Uterus (tissue), 4 donors: ENCODE results near the gene FHL1. TPM values are rescaled to one million over a fixed set of nuclear protein-coding genes. Genes with fewer than 3 reads are reported as not detected.
A peak's percentile ranks its signal among the peaks of the same experiment; 100 is the strongest.

Experiments used
- DNase-seq, 2 donors: peaks; one replicate each; pipeline ENCODE4 v3.0.0-alpha.2; 2019 to 2020
- H3K27ac ChIP-seq, 2 donors: fragments of 200-600 bp; sonication (generic); 1 replicate in 1 of 2; 2 replicates in 1 of 2; pipeline ENCODE4 v1.5.1; 2016 to 2018
- H3K27me3 ChIP-seq, 2 donors: fragments of 200-600 bp; sonication (generic); one replicate each; pipeline ENCODE4 v1.5.1; 2018 to 2019; ENCODE audit warnings: control low read depth in 1 of 2
- H3K36me3 ChIP-seq, 2 donors: fragments of 200-600 bp; sonication (generic); one replicate each; pipeline ENCODE4 v1.5.1; 2019; ENCODE audit warnings: control low read depth in 1 of 2
- H3K4me1 ChIP-seq, 2 donors: fragments of 200-600 bp; sonication (generic); one replicate each; pipeline ENCODE4 v1.5.1; 2018 to 2019; ENCODE audit warnings: control low read depth in 1 of 2
- H3K4me3 ChIP-seq, 2 donors: fragments of 200-600 bp; sonication (generic); 1 replicate in 1 of 2; 2 replicates in 1 of 2; pipeline ENCODE4 v1.5.1; 2018 to 2019; ENCODE audit warnings: mild to moderate bottlenecking in 1 of 2
- H3K9me3 ChIP-seq, 2 donors: fragments of 200-600 bp; sonication (generic); one replicate each; pipeline ENCODE4 v1.5.1; 2019; ENCODE audit warnings: control low read depth in 1 of 2
- CTCF ChIP-seq, 4 experiments: fragments of 200-600 bp in 2 of 4; fragments of 450-650 bp in 2 of 4; sonication (generic) in 2 of 4; IDR thresholded peaks; one replicate each; pipeline ENCODE4 v1.5.1; 2016 to 2019; ENCODE audit warnings: antibody characterized with exemption in 4 of 4, mild to moderate bottlenecking in 2 of 4, moderate library complexity in 1 of 4
- POLR2A ChIP-seq, 2 donors: fragments of 450-650 bp; IDR thresholded peaks; one replicate each; pipeline ENCODE4 v1.6.1; 2016; ENCODE audit warnings: antibody characterized with exemption in 2 of 2, mild to moderate bottlenecking in 1 of 2, moderate library complexity in 1 of 2
- intact Hi-C: fragments of 100-400 bp; cut with DNase I; formaldehyde crosslinking; loops from one replicate; pipeline ENCODE4 v1.15.1; 2023; ENCODE audit warnings: low total_unique reads
- total RNA-seq, 4 donors: library from RNA; depleted of rRNA in 3 of 4; stranded (reverse); fragments of >200 nt in 3 of 4; gene quantifications; one replicate each; pipeline versions ENCODE4 v1.1.0 to v1.2.4, GENCODE V29; 2014 to 2023
- donor health status: DM: yes; HTN: yes; CAD: no.

FHL1 gene
- total RNA-seq, 4 donors from 2014 or later, result 279 to 745 (median 469) TPM

- Histone ChIP-seq H3K27ac (peak overlapping the region in 1 of 2 donors; percentile 26), H3K27me3 (no peaks in the 10 kb centered on the region), H3K4me1 (no peaks in the 10 kb centered on the region), H3K4me3 (no peak overlapping the region), H3K9me3 (no peaks in the 10 kb centered on the region), H3K36me3 (no peaks in the 10 kb centered on the region)
- TF ChIP-seq POLR2A (IDR thresholded peaks at IDR 0.05) (no peak), CTCF (IDR thresholded peaks at IDR 0.05) (no peak)
- intact Hi-C loops, result loop anchor here (10.0 kb wide), 1 partner anchor 190 kb away; no protein-coding TSS in a partner anchor
- DNase-seq, result no peak
Observed at GRCh38 chrX:136214551-136214950, 67.2 kb downstream of the FHL1 start.

GRCh38 chrX:136215559-136215958 lies 68.2 kb downstream of the FHL1 start:
- H3K9me3 ChIP-seq, result no peaks in the 10 kb centered on the region
- TF ChIP-seq CTCF (IDR thresholded peaks at IDR 0.05), result no peak
- no peak for TF ChIP-seq POLR2A (IDR thresholded peaks at IDR 0.05)
- no peaks in the 10 kb centered on the region for H3K4me1 ChIP-seq
- no peak for DNase-seq
- no peaks in the 10 kb centered on the region for H3K27me3 ChIP-seq
- intact Hi-C loops, result loop anchor here (10.0 kb wide), 1 partner anchor 191 kb away; no protein-coding TSS in a partner anchor
- no peak overlapping the region for H3K27ac ChIP-seq
- no peak overlapping the region for H3K4me3 ChIP-seq
- no peaks in the 10 kb centered on the region for H3K36me3 ChIP-seq

- intact Hi-C loops, result loop anchor here (10.0 kb wide), 1 partner anchor 195 kb away; no protein-coding TSS in a partner anchor
- no peak for TF ChIP-seq POLR2A (IDR thresholded peaks at IDR 0.05)
- no peak for TF ChIP-seq CTCF (IDR thresholded peaks at IDR 0.05)
- H3K4me1 ChIP-seq, result no peaks in the 10 kb centered on the region
- no peaks in the 10 kb centered on the region for H3K36me3 ChIP-seq
- no peak overlapping the region for H3K4me3 ChIP-seq
- DNase-seq, result no peak
- no peaks in the 10 kb centered on the region for H3K9me3 ChIP-seq
- no peak overlapping the region for H3K27ac ChIP-seq
- no peaks in the 10 kb centered on the region for H3K27me3 ChIP-seq
Observed at GRCh38 chrX:136219893-136220292, 72.6 kb downstream of the FHL1 start.

- no peaks in the 10 kb centered on the region for H3K9me3 ChIP-seq
- H3K4me1 ChIP-seq, result no peaks in the 10 kb centered on the region
- H3K36me3 ChIP-seq, result no peaks in the 10 kb centered on the region
- intact Hi-C loops, result no loop called here
- H3K27ac ChIP-seq, result no peak overlapping the region
- no peak overlapping the region for H3K4me3 ChIP-seq
- TF ChIP-seq CTCF (IDR thresholded peaks at IDR 0.05) (no peak), POLR2A (IDR thresholded peaks at IDR 0.05) (no peak)
- DNase-seq, result no peak
- no peaks in the 10 kb centered on the region for H3K27me3 ChIP-seq
Observed at GRCh38 chrX:136220540-136220939, 73.2 kb downstream of the FHL1 start.

GRCh38 chrX:136220951-136221350 lies 73.6 kb downstream of the FHL1 start:
- Histone ChIP-seq H3K27me3 (no peaks in the 10 kb centered on the region), H3K9me3 (no peaks in the 10 kb centered on the region), H3K27ac (no peak overlapping the region), H3K36me3 (no peaks in the 10 kb centered on the region), H3K4me3 (no peak overlapping the region), H3K4me1 (no peaks in the 10 kb centered on the region)
- TF ChIP-seq POLR2A (IDR thresholded peaks at IDR 0.05) (no peak), CTCF (IDR thresholded peaks at IDR 0.05) (no peak)
- intact Hi-C loops, result no loop called here
- no peak for DNase-seq
